ENCODE measurements around the gene PTPRG.

PTPRG gene

GRCh38 chr3:61665121-61665520, 103.8 kb downstream of the PTPRG start:
- no peaks in the 10 kb centered on the region for H3K36me3 Mint-ChIP-seq
- ATAC-seq (no peak), DNase-seq (ENCODE audit: low spot score in 2 of 2) (no peak)

GRCh38 chr3:61665987-61666386, 104.6 kb downstream of the PTPRG start:
- H3K36me3 Mint-ChIP-seq = no peaks in the 10 kb centered on the region
- DNase-seq (ENCODE audit: low spot score in 2 of 2) (no peak), ATAC-seq (no peak)
- H3K9me3 Mint-ChIP-seq = no peaks in the 10 kb centered on the region
- no peak overlapping the region for H3K4me3 Mint-ChIP-seq
- H3K4me1 Mint-ChIP-seq = no peaks in the 10 kb centered on the region
- H3K27ac Mint-ChIP-seq = no peak overlapping the region

More at GRCh38 chr3:61665121-61665520, 103.8 kb downstream of the PTPRG start:
- no peaks in the 10 kb centered on the region for H3K4me1 Mint-ChIP-seq
- no peaks in the 10 kb centered on the region for H3K9me3 Mint-ChIP-seq
- no peak overlapping the region for H3K27ac Mint-ChIP-seq
- H3K4me3 Mint-ChIP-seq = no peak overlapping the region

- DNase-seq (ENCODE audit: low spot score in 2 of 2) = no peak
- no peaks in the 10 kb centered on the region for H3K4me1 Mint-ChIP-seq
Measured at GRCh38 chr3:61666615-61667330, 105.4 kb downstream of the PTPRG start.

DNA sequence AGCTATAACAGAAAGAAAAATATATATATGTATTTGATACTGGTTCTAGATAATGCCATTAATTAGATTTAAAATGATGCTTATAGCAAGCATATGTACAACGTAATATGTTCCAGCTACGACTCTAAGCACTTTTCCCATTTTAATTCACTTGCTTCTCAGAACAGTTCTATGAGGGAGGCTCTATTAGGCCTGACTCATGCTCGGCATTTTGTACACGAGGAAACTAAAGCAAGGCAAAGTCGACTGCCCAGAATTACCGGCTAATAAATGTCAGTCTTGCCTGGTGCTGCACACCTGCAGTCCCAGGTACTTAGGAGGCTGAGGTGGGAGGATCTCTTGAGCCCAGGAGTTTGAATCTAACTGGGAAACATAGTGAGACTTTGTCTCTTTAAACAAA, 106.0 kb downstream of the PTPRG start:
- Mint-ChIP-seq H3K4me1 (no peaks in the 10 kb centered on the region), H3K9me3 (no peaks in the 10 kb centered on the region), H3K4me3 (no peak overlapping the region), H3K36me3 (no peaks in the 10 kb centered on the region), H3K27ac (no peak overlapping the region)
- ATAC-seq (no peak), DNase-seq (ENCODE audit: low spot score in 2 of 2) (no peak)

More at GRCh38 chr3:61666615-61667330, 105.4 kb downstream of the PTPRG start:
- ATAC-seq = no peak
- H3K4me3 Mint-ChIP-seq = no peak overlapping the region
- H3K27ac Mint-ChIP-seq = no peak overlapping the region
- no peaks in the 10 kb centered on the region for H3K9me3 Mint-ChIP-seq
- no peaks in the 10 kb centered on the region for H3K36me3 Mint-ChIP-seq

DNA sequence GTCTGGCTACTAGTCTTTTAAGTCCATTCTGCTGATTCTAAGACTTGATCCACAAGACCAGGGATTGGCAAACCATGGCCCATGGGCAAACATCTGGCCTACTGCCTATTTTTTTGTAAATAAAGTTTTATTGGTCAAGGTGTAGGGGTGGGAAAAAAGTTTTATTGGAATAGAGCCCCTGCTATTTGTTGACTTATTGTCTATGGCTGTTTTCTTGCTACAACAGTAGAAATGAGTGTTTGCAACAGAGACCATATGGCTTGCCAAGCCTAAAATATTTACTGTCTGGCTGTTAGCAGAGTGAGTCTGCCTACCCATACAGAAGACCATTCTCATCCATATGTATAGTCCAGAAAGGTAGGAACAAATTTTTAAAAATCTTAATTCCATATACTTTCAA, 106.4 kb downstream of the PTPRG start:
- Mint-ChIP-seq H3K27ac (no peak overlapping the region), H3K9me3 (no peaks in the 10 kb centered on the region), H3K4me1 (no peaks in the 10 kb centered on the region), H3K4me3 (no peak overlapping the region), H3K36me3 (no peaks in the 10 kb centered on the region)
- ATAC-seq (no peak), DNase-seq (ENCODE audit: low spot score in 2 of 2) (no peak)

DNA sequence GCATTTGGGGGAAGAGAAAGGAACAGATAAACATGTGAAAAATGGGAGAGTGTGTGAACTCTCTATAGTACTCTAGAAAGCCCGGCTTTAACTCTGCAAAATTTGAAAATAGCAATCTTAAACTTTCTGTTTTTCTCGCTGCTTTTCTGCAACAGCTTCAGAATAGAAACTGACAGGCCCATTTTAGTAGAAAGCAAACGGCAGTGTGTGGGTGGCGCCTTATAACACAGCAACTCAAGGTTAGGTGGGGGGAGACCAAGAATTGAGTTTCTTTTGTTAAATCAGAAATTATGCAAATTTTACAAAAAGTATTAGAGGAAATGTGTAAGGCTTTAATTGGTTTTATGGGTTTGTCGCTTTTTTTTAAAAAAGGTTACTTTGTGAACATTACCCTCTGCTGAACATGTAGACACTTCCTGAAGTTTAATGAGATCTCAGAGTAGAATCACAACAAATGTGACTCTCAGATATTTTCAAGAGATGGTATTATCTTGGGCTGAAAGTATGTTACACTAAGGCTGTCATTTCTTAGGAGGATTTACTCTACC, 107.0 kb downstream of the PTPRG start:
- Mint-ChIP-seq H3K27ac (no peak overlapping the region), H3K36me3 (no peaks in the 10 kb centered on the region), H3K4me1 (no peaks in the 10 kb centered on the region), H3K9me3 (no peaks in the 10 kb centered on the region), H3K4me3 (no peak overlapping the region)
- no peak for DNase-seq (ENCODE audit: low spot score in 2 of 2)
- ATAC-seq = no peak

DNA sequence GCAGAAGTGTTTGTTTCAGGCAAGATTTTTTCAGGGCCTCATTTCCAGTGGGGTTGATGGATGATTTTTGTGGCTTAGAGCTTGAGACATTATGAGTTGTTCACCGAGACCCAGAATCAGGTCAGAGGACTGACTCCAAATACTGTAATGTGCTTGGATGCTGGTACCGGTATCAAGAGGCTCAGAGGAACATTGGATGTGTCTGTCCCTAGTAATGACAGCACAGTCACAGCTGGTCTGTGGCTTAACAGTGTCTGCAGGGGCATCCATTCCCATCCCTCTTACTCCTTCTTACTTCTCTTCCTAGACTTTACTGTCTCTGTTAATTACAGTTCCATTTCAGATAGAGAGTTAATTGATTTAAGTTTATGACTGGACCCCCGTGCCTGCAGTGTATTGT, 107.8 kb downstream of the PTPRG start:
- Mint-ChIP-seq H3K36me3 (no peaks in the 10 kb centered on the region), H3K4me3 (no peak overlapping the region), H3K9me3 (no peaks in the 10 kb centered on the region), H3K27ac (no peak overlapping the region), H3K4me1 (no peaks in the 10 kb centered on the region)
- DNase-seq (ENCODE audit: low spot score in 2 of 2) (no peak), ATAC-seq (no peak)

- ATAC-seq = no peak
- Mint-ChIP-seq H3K4me3 (no peak overlapping the region), H3K4me1 (no peaks in the 10 kb centered on the region), H3K9me3 (no peaks in the 10 kb centered on the region), H3K36me3 (no peaks in the 10 kb centered on the region), H3K27ac (no peak overlapping the region)
- DNase-seq (ENCODE audit: low spot score in 2 of 2) = no peak
Measured at GRCh38 chr3:61669668-61670299, 108.4 kb downstream of the PTPRG start.

- H3K36me3 Mint-ChIP-seq = no peaks in the 10 kb centered on the region
- peaks cover 2% of the 10 kb centered on the region for H3K9me3 Mint-ChIP-seq
- H3K4me3 Mint-ChIP-seq = no peak overlapping the region
- ATAC-seq = no peak
- no peaks in the 10 kb centered on the region for H3K4me1 Mint-ChIP-seq
- no peak overlapping the region for H3K27ac Mint-ChIP-seq
- no peak for DNase-seq (ENCODE audit: low spot score in 2 of 2)
Measured at GRCh38 chr3:61673651-61674050, 112.3 kb downstream of the PTPRG start.

GRCh38 chr3:61674596-61674995, 113.2 kb downstream of the PTPRG start:
- ATAC-seq = no peak
- no peaks in the 10 kb centered on the region for H3K4me1 Mint-ChIP-seq
- no peak overlapping the region for H3K4me3 Mint-ChIP-seq
- H3K36me3 Mint-ChIP-seq = no peaks in the 10 kb centered on the region
- no peak for DNase-seq (ENCODE audit: low spot score in 2 of 2)
- H3K9me3 Mint-ChIP-seq = peaks cover 2% of the 10 kb centered on the region
- H3K27ac Mint-ChIP-seq = no peak overlapping the region

- H3K27ac Mint-ChIP-seq = no peak overlapping the region
- ATAC-seq (no peak), DNase-seq (ENCODE audit: low spot score in 2 of 2) (no peak)
- peaks cover 2% of the 10 kb centered on the region for H3K9me3 Mint-ChIP-seq
- no peak overlapping the region for H3K4me3 Mint-ChIP-seq
- no peaks in the 10 kb centered on the region for H3K36me3 Mint-ChIP-seq
- H3K4me1 Mint-ChIP-seq = no peaks in the 10 kb centered on the region
Measured at GRCh38 chr3:61679026-61679425, 117.7 kb downstream of the PTPRG start.

DNA sequence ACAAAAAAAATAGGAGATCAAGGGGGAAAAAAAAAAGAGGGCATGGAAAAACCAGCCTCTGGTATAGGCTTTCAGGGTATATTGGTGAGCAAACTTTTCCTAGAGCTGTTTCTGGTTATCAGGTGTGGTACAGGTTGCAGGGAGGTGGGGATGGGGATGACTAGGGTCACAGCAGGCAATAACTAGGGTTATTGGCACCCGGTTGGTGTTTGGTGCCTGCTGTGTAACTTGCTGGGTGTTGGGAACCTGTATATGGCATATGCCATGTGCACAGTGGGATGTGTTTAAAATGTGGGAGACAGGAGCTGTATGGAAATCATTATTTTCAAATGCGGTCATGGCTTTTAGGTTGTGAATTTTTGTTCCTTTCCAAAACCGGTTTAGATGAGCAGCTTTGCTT, 119.2 kb downstream of the PTPRG start:
- Mint-ChIP-seq H3K36me3 (no peaks in the 10 kb centered on the region), H3K4me3 (no peak overlapping the region)

GRCh38 chr3:61681636-61682035, 120.3 kb downstream of the PTPRG start:
- DNase-seq (ENCODE audit: low spot score in 2 of 2) = no peak
- no peak overlapping the region for H3K4me3 Mint-ChIP-seq
- no peak for ATAC-seq
- H3K9me3 Mint-ChIP-seq = peaks cover 2% of the 10 kb centered on the region
- no peaks in the 10 kb centered on the region for H3K4me1 Mint-ChIP-seq
- no peak overlapping the region for H3K27ac Mint-ChIP-seq
- H3K36me3 Mint-ChIP-seq = no peaks in the 10 kb centered on the region

More for the DNA sequence above, 119.2 kb downstream of the PTPRG start:
- ATAC-seq (no peak), DNase-seq (ENCODE audit: low spot score in 2 of 2) (no peak)
- peaks cover 2% of the 10 kb centered on the region for H3K9me3 Mint-ChIP-seq
- no peaks in the 10 kb centered on the region for H3K4me1 Mint-ChIP-seq
- no peak overlapping the region for H3K27ac Mint-ChIP-seq

DNA sequence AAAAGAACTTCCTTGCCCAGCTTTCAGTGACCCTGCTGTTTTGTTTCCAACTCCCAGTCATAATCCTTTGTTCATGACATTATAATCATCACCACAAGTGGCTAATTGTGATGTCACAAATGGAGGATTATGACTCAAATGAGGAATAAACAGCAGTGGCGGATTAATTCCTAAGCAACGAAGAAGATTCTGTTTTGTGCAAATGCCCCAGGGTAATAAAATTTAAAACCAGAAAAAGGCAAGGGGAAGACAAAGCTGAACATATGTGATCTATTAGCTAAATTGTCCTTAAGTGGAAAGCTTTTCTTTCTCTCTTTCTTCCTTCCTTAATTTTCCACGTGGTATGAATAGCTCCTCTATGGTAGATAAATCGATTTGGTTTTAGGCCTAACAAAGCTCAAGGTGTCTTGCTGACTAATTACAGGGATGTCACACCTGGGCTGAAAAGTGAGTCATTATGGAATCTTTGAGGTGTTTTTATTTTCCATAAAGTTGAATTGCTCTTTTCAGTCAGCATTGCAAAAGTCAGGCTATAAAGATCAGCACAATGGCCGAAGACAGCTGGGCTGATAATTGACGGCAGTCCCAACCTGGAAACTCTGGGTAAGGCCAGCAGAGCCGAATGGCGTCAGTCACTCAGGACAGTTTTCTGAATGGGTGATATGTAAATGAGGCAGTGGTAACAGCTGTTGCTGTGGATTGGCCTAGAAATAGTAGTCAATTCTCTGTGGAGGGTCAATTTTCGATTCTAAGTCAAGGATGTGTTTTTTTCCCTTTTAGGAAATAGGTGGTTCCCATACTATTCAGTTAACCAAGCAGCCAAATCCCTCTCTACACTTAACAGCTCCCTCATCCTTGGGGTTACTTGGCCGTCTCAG, 121.5 kb downstream of the PTPRG start:
- Mint-ChIP-seq H3K36me3 (no peaks in the 10 kb centered on the region), H3K4me3 (no peak overlapping the region), H3K9me3 (peaks cover 1% of the 10 kb centered on the region), H3K4me1 (no peaks in the 10 kb centered on the region), H3K27ac (no peak overlapping the region)
- no peak for ATAC-seq
- no peak for DNase-seq (ENCODE audit: low spot score in 2 of 2)

DNA sequence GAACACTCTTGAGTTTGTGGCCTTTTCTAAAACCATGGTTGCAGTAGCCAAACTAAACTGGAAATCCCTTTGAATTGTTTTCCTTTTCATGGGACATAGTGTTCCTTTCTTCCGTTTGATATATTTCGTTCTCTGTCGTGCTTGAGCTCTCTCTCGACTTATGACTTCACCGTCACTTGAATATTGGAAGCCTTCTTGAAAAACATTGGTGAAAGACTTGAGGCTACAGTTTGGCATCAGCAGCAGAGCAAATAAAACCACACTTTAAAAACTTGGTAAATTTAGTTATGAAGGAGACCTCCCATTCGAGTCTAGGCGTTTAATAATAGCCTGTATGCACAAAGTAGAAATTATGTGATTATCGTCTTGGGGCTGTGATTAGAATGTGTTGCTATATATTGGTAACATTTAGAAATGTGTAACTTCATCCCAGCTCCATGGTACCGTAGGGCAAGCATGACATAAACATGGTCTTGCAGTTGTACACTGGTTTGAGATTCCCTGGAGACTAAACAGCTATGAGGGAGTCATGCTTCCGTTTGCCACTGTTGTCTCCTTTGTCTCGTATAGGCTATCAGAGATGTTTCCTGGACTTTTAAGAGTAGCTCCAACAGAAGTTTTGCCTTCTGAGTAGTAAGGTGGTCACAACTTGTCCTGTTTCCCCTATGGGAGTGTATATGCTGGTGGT, 122.3 kb downstream of the PTPRG start:
- no peak overlapping the region for H3K4me3 Mint-ChIP-seq
- no peaks in the 10 kb centered on the region for H3K9me3 Mint-ChIP-seq
- no peak for DNase-seq (ENCODE audit: low spot score in 2 of 2)

More for the DNA sequence above, 122.3 kb downstream of the PTPRG start:
- H3K36me3 Mint-ChIP-seq = no peaks in the 10 kb centered on the region
- ATAC-seq = no peak
- no peak overlapping the region for H3K27ac Mint-ChIP-seq
- H3K4me1 Mint-ChIP-seq = no peaks in the 10 kb centered on the region
